Glomerular visceral epithelial cell (primary cell): ENCODE measurements around the gene TMEM212.

Experiments used
- DNase-seq: peaks from one replicate; pipeline ENCODE4 v3.0.0-alpha.2; 2016; ENCODE audit errors: extremely low spot score

Gene TMEM212

DNA sequence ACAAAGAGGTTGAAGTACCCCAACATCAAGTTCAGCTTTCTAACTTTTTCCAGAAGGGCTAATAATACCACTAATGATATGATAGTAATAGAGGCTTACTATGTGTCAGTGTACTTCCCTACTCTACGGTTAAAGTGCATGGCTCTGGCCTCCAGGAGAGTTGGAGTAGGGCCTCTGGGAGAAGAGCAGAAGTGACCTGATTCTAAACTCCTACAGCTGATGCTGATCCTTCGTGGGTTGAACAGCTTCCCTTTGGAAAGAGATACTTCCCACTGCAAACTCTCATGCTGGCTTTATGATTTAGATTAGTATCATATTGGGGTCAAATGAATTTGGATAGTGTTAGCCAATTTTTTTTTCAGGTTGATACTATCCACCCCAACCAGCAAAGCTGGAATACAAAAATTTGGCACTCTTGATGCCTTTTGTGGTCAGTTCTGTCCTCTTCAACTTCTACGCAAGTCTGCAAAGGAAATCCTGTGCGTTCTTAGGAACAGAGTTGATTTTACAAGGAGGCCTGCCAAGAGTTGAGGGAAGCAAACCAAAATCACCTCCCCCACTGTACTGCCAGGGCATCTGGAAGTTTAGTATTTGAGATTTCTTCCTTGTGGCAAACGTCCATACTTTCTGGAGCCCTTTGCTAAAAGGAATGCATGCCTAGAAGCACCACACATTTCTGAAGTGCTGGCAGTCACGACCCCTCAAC, 17.8 kb downstream of the TMEM212 start:
- DNase-seq, result no peak

DNA sequence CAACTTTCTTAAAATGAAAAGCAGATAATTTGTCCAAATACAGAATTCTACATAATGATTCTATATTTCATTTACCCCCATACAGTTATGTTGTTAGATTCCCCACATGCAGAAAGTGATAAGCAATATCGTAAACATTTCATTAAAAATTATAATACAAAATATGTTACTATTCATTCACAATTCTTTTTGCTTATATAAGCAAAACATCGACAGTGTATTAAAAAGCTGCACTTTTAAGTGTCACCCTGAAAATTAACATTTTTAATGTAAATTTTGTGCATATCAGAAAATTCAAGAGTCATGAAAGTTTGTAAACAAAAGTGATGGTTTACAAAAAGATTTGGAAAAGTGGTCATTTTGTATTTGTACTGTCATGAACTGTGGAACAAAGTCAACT, 19.2 kb downstream of the TMEM212 start:
- no peak for DNase-seq

GRCh38 chr3:171862993-171863521, 19.9 kb downstream of the TMEM212 start:
- no peak for DNase-seq

DNA sequence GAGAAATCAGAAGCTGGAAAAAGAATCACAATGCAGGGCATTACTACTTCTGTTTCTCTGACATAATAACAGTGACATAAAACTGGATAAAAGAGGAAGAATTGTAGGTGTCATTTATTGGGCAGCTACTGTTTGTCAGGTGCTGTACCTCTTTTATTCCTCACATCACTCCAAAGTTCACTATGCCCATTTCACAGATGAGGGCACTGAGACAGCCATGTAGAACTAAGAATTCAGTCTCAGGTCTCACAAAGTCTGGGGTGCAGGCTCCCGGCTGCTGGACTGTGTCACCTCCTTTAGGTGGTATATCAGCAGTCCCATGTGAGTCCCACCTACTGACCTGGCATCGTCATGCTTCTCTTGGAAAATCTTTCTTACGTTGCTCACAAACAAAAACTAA, 20.8 kb downstream of the TMEM212 start:
- no peak for DNase-seq

- DNase-seq, result no peak
These were observed 22.2 kb downstream of the TMEM212 start for GRCh38 chr3:171865191-171865865.

DNA sequence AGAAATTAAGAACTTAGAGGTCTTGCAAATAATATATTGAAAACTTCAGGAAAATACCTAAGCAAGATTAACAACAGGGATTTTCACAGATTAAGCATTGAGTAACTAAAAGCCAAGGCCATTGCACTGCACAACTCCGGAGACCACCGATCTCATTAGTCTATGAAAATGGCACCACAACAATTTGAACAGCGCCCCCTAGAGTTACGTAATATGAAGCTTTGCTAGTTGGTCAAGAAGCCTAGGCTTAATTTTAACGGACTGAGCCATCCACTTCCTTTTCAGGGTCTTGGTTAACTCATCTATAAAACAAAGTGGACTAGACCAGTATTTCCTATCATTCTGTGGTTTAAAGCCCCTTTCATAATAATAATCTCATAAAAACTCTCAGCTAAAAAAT, 24.8 kb downstream of the TMEM212 start:
- no peak for DNase-seq

DNA sequence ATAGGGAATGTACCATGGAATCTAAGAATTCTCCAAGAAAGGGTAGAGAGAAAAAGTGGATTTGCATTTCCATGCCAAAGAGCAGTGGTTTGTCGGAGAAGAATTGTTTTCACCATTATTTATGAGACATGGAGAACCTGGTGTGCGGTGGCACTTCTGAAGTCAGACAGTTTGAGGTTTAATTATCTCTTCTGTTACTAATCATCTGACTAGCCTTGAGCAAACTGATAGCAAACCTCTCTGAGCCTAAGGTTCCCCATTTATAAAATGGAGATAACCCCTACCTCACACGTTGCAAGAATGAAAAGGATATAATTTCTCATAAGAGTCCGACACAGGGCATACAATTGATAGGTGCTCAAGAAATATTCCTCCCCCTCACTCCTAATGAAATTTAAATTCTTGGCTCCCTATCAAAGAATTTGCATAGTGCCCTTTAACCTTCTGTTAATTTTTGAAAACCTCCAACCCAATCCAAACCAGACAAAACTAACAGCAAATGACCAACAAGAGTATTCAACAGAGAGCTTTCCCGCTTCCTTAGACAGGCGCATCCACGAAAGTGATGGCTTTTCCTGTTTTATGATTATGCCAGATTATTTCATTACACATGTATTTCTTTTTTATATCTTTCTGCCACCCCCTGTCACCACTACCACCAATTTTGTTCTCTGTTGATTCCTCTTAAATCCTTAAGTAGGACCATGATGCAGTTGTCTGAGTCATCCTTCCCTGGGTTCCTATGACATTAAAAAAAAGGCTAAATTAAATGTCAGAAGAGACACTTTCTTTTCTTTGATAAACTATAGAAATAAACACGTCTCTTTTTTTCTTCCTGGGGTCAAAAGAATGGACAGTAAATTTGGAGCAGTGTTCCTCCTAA, 28.5 kb downstream of the TMEM212 start:
- DNase-seq, result no peak

GRCh38 chr3:171873580-171873979, 30.4 kb downstream of the TMEM212 start:
- DNase-seq, result peak; percentile 44

DNA sequence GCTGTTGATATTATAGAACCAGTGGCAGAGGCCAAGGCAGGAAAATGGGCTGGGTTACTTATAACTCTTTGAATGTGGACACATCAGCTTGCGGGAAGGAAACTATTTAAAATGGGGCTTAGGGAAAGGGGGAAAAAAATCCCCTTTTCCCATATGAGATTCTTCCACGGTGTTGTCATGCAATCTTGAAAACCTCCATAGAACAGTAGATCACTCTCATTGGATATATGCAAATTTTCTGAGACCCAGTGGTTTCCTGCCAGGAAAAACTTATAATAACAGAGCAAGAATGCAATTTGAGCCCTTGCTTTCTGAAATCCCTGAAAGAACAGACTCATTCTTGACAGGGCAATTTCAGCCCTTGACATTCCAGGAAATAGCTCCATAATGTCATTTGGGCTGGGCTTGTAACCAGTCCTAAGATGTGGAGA, 31.1 kb downstream of the TMEM212 start:
- peak; percentile 97 for DNase-seq

- DNase-seq, result peak; percentile 51
These were observed 31.7 kb downstream of the TMEM212 start for GRCh38 chr3:171874879-171875278.

DNA sequence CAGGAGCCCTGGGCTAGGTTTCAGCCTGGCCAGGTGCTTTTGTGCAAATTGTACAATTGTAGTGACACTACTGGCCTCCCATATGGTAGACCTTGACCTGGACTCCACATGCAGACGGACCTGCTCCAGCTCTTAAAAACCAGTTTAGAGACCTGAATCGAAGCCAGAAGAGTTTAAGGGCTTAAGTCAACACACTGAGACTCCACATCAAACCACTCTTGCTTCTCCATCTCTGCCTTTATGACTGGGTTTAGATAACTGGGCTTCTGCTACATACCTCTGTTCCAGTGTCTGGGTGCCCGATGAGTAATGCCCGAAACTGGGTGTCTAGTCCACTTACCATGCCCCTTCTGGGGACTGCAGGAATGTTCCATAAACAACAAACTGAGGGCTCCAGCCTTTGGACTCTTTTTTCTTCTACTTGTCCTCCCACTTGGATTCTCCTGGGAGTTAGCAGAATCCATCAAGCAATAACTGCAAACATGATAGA, 32.8 kb downstream of the TMEM212 start:
- DNase-seq, result peak; percentile 67

DNA sequence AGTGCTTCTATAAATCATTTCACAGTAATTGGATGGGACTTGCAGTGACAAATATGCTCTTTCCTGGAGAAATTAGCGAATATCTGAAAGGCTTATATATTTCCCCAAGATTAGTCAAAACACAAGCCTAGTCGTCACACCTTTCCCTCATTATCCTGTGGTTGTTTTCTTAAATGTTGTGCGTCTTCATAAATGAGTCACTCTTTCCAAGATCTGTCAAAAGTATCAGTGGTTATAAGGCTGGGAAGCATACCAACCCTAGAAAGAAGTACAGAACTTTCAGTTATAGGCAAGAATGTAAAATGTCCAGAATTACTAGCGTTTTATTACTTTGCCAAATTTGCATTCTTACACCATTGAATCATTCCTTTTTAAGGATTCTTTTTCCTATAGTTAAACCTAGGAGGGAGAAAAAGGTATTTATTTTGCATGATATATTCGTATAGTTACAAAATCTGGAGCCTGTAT, 33.6 kb downstream of the TMEM212 start:
- peak; percentile 72 for DNase-seq

DNA sequence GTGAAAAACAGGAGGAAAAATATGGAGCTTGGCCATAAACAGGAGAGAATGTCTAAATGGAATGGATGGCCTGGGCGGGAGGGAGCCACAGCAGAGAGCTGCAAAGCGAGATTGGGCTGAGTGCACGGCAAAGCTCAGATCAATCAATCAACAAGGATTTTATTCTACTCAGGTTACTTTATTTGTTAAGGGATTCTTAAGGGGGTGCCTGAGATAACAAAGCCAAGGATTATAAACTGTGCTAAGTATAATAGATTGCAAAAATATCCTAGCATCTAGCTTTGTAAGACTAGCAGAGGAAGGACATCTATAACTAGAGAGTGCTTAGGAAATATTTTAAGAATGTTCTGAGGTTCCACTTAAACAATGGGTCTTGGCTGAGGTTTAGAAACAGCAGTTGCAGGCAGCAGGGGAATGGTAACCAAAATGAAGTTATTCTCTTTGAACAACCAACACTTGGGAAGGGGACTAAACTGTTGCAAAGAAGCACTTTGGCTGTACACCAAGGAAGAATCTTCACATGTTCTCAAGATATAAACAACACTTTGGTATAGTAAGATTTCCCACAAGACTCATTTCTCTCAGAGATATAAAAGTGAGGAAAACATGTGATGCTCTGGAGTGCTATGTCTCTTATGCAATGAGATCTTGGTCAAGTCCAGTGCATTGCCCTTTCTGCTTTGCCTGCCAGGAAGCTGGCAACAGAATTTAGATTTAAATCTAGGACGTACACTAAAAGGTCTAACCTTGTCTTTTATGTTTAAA, 35.5 kb downstream of the TMEM212 start:
- no peak for DNase-seq

DNA sequence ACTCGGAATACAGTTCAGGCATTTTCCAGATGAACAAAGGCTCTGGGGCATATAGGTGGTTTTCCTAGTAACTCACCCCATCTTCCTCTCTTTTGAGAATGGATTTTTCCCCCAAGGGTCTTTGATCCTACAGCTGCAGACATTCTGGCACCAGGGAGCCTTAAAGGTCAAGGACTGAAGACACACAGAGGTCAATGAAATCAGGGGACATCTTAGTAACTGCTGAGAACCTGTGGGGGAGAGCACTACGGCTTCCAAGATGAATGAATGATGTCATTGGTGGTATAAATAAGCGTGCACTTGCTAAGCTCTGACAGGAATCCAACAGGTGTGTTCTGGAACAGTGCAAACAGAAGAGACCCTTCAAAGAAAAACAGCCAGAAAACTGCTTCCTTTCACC, 36.3 kb downstream of the TMEM212 start:
- no peak for DNase-seq

DNA sequence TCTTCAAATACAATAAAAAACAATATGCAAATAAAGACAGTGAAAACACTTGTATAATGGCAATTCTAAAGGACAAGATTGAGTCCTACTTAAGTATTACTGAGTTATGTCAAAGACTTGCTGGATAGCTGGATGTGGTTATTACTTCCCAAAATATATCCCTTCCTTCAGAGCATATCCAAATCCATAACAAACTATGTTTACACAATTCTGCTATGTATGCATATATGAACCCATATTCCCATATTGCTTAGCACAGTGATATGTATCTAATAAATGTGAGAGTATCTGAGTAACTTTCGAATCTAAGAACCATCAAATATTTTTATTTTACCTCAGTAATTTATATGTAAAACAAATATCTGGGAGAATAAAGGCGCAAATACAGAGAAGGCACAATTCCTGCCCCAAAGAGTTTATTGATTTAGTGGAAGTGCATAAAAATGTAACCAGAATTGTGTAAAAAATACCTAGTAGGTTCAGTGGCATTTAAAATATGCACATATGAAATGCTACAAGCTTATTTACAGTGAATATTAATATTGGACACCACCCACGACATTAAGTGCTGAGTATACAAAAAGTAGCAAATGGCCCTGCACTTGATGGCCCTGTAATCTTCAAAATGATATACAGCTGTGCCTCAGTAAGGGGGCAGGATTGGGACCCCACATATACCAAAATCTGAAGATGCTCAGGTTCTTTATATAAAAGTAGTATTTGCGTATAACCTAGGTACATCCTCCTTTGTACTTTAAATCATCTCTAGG, 37.1 kb downstream of the TMEM212 start:
- no peak for DNase-seq

- DNase-seq, result no peak
These were observed 38.1 kb downstream of the TMEM212 start for GRCh38 chr3:171881251-171881650.

- DNase-seq, result no peak
These were observed 40.2 kb downstream of the TMEM212 start for GRCh38 chr3:171883257-171883892.

DNA sequence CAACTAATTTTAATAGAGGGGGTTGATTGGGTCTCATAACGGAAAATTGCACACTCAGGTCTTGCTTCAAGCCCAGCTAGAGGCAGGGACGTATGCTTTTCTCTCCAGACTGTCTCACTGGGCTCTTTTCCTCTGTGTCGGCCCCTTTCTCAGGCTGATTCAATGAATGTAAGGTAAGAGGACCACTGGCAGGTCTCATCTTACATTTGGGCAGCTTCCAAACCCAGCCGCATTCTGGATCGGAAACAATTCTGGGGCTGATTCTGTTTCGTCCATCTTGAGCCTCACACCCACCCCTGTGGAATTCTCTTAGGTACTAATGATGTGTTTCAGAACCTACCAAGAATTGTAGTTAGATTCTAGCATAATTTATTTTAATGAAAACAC, 40.7 kb downstream of the TMEM212 start:
- DNase-seq, result peak; percentile 21

GRCh38 chr3:171888466-171888865, 45.3 kb downstream of the TMEM212 start:
- no peak for DNase-seq

- no peak for DNase-seq
These were observed 47.2 kb downstream of the TMEM212 start for GRCh38 chr3:171890398-171890797.
